ENCODE results near the gene AFF4.

AFF4 gene

DNA sequence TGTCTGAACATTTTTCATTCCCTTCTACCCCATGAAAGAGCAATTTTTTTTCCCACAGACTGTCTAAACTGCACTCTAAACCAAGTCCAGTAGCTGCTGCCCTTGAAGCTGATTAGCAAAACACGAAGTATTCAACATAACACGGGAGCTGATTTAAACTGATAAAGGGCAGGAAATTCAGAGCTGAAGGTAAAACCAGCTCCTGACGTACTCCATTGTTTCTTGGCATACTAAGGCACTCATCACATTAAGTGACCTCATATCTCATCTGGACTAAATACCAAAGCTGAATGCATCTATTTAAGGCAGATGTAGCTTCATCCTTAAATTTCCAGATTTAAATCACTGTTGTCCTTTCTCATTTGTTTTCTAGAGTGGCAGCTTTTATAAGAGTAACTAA lies 109.1 kb downstream of the AFF4 start:
- no peak for TF ChIP-seq CTCF (IDR thresholded peaks at IDR 0.05; ENCODE audit: low read depth, low read length)
- TF ChIP-seq EZH2phosphoT487 (IDR thresholded peaks at IDR 0.05; ENCODE audit: low read depth): no peak
- Histone ChIP-seq H3K36me3 (replicated peaks; ENCODE audit: low read depth, low read length) (no peaks in the 10 kb centered on the region), H3K9me3 (ENCODE audit: insufficient read depth, low read length) (no peaks in the 10 kb centered on the region), H3K9ac (ENCODE audit: low read length) (no peak overlapping the region), H3K79me2 (ENCODE audit: low read length) (no peaks in the 10 kb centered on the region), H3K4me2 (ENCODE audit: low read length) (no peak overlapping the region), H3K27ac (ENCODE audit: low read length) (no peak overlapping the region), H3K4me1 (ENCODE audit: low read length) (no peaks in the 10 kb centered on the region), H3K4me3 (ENCODE audit: low read length) (no peak overlapping the region), H4K20me1 (ENCODE audit: insufficient read depth, low read length) (no peaks in the 10 kb centered on the region), H3K27me3 (ENCODE audit: low read depth, low read length) (no peaks in the 10 kb centered on the region), H2AFZ (ENCODE audit: low read depth, low read length) (no peak overlapping the region)

DNA sequence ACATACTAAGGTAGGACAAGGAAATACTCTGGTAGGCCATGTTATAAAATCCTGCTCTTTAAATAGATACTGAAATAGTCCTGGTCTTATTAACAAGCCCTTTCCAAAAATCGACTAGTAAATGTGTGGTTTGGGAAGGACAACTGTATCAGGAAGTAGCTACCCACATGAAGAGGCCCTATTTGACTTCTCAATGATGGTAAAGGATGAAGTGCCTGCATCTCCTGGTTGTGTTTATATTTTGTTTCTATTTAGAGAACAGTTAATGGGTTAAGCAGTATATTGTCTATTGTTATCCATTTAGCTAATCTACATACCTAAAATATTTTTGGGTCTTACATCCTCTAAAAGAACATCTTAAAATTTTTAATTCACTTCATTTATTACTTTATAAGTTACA lies 109.6 kb downstream of the AFF4 start:
- H3K27ac ChIP-seq (ENCODE audit: low read length): no peak overlapping the region
- no peak overlapping the region for H3K4me3 ChIP-seq (ENCODE audit: low read length)
- no peaks in the 10 kb centered on the region for H3K36me3 ChIP-seq (replicated peaks; ENCODE audit: low read depth, low read length)
- no peak for TF ChIP-seq CTCF (IDR thresholded peaks at IDR 0.05; ENCODE audit: low read depth, low read length)
- TF ChIP-seq EZH2phosphoT487 (IDR thresholded peaks at IDR 0.05; ENCODE audit: low read depth): no peak
- no peaks in the 10 kb centered on the region for H3K27me3 ChIP-seq (ENCODE audit: low read depth, low read length)
- H2AFZ ChIP-seq (ENCODE audit: low read depth, low read length): no peak overlapping the region
- H3K9me3 ChIP-seq (ENCODE audit: insufficient read depth, low read length): no peaks in the 10 kb centered on the region
- no peak overlapping the region for H3K4me2 ChIP-seq (ENCODE audit: low read length)
- H3K4me1 ChIP-seq (ENCODE audit: low read length): no peaks in the 10 kb centered on the region
- no peaks in the 10 kb centered on the region for H3K79me2 ChIP-seq (ENCODE audit: low read length)
- H4K20me1 ChIP-seq (ENCODE audit: insufficient read depth, low read length): no peaks in the 10 kb centered on the region
- H3K9ac ChIP-seq (ENCODE audit: low read length): no peak overlapping the region

DNA sequence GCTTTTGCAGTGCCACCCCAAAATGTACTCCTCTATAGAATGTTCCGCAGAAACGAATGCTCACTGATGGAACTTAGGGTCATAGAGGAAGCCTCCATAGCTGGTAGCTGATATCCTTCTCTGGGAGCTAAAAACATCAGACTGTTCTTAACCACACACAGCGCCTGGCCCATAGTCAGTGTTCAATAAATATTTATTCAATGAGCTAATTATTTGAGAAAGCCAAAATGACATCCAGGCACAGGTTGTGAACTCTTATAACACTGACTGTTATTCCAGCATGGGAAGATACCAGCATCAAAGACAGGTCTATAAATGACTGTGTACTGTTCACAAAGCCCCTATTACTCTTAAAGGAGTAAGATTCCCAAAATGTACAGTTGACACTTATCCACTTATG lies 110.1 kb downstream of the AFF4 start:
- H2AFZ ChIP-seq (ENCODE audit: low read depth, low read length): no peak overlapping the region
- H4K20me1 ChIP-seq (ENCODE audit: insufficient read depth, low read length): no peaks in the 10 kb centered on the region
- TF ChIP-seq CTCF (IDR thresholded peaks at IDR 0.05; ENCODE audit: low read depth, low read length) (no peak), EZH2phosphoT487 (IDR thresholded peaks at IDR 0.05; ENCODE audit: low read depth) (no peak)
- H3K4me3 ChIP-seq (ENCODE audit: low read length): no peak overlapping the region
- no peak overlapping the region for H3K9ac ChIP-seq (ENCODE audit: low read length)
- no peak overlapping the region for H3K4me2 ChIP-seq (ENCODE audit: low read length)
- H3K9me3 ChIP-seq (ENCODE audit: insufficient read depth, low read length): no peaks in the 10 kb centered on the region
- no peaks in the 10 kb centered on the region for H3K27me3 ChIP-seq (ENCODE audit: low read depth, low read length)
- no peaks in the 10 kb centered on the region for H3K79me2 ChIP-seq (ENCODE audit: low read length)
- no peak overlapping the region for H3K27ac ChIP-seq (ENCODE audit: low read length)
- no peaks in the 10 kb centered on the region for H3K36me3 ChIP-seq (replicated peaks; ENCODE audit: low read depth, low read length)
- no peaks in the 10 kb centered on the region for H3K4me1 ChIP-seq (ENCODE audit: low read length)

DNA sequence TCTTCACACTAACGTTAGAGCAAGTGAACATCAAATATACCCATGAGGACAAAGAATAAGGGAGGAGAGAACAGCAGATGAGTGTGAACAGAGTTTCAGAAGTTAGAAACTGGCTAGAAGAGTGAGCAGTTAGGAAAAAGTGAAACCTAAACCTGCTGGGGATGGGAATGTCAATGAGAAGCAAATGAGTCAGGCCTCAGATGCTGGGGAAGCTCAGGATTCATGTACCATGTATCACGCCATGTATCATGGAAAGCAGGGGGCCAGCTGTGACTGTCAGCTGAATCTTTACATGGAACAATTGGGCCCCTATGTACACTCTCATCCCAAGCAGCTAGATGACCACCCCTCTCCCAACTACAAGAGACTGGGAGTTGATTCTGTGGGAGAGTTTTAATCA lies 113.4 kb downstream of the AFF4 start:
- no peaks in the 10 kb centered on the region for H3K79me2 ChIP-seq (ENCODE audit: low read length)
- no peak for TF ChIP-seq CTCF (IDR thresholded peaks at IDR 0.05; ENCODE audit: low read depth, low read length)
- no peak for TF ChIP-seq EZH2phosphoT487 (IDR thresholded peaks at IDR 0.05; ENCODE audit: low read depth)
- H3K4me1 ChIP-seq (ENCODE audit: low read length): no peaks in the 10 kb centered on the region

More for the DNA sequence above, 113.4 kb downstream of the AFF4 start:
- no peak overlapping the region for H2AFZ ChIP-seq (ENCODE audit: low read depth, low read length)
- H4K20me1 ChIP-seq (ENCODE audit: insufficient read depth, low read length): no peaks in the 10 kb centered on the region
- H3K9me3 ChIP-seq (ENCODE audit: insufficient read depth, low read length): no peaks in the 10 kb centered on the region
- H3K4me2 ChIP-seq (ENCODE audit: low read length): no peak overlapping the region
- no peak overlapping the region for H3K9ac ChIP-seq (ENCODE audit: low read length)
- no peak overlapping the region for H3K4me3 ChIP-seq (ENCODE audit: low read length)
- H3K36me3 ChIP-seq (replicated peaks; ENCODE audit: low read depth, low read length): no peaks in the 10 kb centered on the region
- H3K27ac ChIP-seq (ENCODE audit: low read length): no peak overlapping the region
- no peaks in the 10 kb centered on the region for H3K27me3 ChIP-seq (ENCODE audit: low read depth, low read length)
